HG02623 (cell line): ENCODE data around the gene BBS1.
"Not testable (repeated sequence)": the region's sequence is repeated elsewhere in the genome, so short reads cannot be mapped to it uniquely, and the experiment has no call there.

Source experiments
- ATAC-seq: cut with Tn5 transposase; IDR thresholded peaks from one replicate; pipeline ENCODE4 v1.9.1; 2021; ENCODE audit warnings: moderate library complexity; ENCODE audit not compliant: unreplicated experiment

The BBS1 gene

DNA sequence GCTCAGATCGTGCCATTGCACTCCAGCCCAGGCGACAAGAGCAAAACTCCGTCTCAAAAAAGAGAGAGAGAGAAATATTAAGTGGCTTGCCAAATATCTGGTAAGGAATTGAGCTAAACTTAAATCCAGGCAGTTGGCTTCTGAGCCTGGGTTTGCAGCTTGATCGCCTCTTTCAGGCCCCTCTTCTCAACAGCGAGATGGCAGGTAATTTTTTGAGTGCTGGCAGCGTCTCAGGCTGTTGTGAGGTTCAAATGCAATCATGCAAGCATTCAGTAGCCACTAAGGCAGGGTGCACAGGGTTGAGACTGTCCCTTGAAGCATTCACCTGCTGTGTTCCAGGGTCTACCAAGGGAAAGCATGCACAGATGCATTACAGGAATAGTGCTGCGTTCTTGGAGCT lies 58.6 kb downstream of the BBS1 start:
- ATAC-seq: no peak

DNA sequence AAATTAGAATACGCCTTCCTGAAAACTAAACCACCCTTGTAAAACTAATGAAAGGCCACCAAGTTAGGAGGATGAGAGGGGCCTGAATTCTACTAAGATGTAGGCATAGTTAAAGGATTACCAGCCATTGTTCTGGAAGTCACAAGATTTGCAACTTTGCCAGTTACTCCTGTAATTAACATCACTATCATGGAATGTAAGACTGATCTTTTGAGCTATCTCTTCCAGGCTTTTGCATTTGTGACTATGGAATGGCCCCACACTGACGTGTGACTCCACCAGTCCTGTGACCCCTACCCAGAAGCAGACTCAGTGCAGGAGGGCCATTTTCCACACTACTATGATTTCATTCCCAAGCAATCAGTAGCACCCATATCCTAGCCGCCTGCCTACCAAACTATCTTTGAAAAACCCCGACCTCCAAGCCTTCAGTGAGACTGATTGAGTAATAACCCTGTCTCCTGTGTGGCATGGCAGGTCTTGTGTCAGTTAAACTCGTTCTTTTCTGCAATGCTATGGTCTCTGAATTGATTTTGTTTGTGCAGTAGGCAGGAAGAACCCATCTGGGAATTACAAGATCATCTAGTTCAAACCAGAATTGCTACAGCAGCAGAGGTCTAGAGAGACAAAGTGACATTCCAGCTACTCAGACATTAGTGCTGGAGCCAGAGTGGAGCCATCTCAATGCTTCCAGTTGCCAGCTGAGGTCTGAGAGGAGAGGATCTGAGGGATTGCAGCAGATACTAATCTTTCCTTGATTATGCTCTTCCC lies 59.8 kb downstream of the BBS1 start:
- ATAC-seq: no peak

GRCh38 chr11:66570850-66571180 lies 60.4 kb downstream of the BBS1 start:
- ATAC-seq: no peak

- no peak for ATAC-seq
Measured at GRCh38 chr11:66579017-66579606, 68.7 kb downstream of the BBS1 start.

- ATAC-seq: no peak
Measured at GRCh38 chr11:66580803-66581202, 70.4 kb downstream of the BBS1 start.

DNA sequence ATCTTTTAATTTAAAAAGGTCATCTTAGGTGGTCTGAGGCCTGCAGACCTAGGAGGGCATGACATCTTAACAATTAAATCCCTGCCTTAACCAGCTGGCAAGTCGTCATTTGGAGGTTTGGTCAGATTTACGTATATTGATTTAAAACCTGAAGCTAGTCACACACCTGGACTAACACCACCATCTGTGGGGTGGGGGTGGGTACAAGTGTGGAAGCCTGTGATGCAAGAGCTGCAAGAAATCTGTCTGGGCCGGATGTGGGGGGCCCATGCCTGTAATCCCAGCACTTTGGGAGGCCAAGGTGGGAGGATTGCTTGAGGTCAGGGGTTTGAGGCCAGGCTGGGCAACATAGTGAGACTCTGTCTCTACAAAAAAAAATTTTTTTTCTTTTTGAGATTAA lies 70.8 kb downstream of the BBS1 start:
- ATAC-seq: no peak

DNA sequence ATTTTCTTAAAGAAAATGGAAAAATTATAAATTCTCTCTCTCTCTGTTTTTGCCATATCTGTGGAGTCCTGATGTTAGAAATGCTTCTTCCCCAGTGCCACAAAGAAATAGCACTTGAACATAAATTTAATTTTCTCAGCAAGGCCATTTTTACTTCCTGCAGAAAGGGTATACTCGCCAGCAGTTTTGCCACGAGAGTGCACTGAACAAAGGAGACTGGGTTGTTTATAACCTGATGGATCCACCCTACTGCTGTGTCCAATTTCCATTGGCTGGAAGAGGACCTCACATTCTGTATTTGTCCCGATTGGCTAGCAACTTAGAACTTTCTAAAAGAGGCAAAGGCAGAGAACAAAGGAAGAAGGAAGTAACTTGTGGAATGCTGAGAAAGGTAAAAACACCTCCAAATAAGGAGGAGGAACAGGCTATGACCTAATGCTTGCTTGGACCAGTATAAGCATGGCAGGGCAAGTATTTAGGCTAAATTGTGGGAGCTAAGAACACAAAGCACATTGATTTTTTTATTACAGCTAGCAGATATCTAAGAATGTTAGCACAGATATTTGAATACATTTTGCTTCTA lies 72.2 kb downstream of the BBS1 start:
- not testable (repeated sequence) for ATAC-seq
